ENCODE results near the gene UBLCP1.

DNA sequence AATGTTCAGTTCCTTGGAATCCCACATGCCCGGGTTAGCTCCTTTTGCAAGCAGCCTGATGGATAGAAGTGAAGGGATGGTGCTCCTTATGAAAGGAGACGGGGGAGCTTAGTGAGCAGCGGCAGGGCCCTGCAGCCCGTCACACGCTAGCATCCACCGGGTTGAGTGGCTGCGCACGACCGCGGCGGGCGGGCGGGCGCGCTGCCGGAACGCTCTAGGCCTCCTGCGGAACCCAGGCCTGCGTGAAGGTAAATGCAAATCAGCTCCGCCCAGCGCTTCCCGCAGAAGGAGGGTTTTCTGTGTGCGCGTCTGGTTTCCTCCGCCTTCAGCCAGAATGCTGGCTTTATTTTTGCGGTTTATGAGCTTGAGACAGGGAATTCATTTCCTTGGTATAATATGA lies 47.4 kb downstream of the UBLCP1 start:
- TF ChIP-seq, protein P1, sequence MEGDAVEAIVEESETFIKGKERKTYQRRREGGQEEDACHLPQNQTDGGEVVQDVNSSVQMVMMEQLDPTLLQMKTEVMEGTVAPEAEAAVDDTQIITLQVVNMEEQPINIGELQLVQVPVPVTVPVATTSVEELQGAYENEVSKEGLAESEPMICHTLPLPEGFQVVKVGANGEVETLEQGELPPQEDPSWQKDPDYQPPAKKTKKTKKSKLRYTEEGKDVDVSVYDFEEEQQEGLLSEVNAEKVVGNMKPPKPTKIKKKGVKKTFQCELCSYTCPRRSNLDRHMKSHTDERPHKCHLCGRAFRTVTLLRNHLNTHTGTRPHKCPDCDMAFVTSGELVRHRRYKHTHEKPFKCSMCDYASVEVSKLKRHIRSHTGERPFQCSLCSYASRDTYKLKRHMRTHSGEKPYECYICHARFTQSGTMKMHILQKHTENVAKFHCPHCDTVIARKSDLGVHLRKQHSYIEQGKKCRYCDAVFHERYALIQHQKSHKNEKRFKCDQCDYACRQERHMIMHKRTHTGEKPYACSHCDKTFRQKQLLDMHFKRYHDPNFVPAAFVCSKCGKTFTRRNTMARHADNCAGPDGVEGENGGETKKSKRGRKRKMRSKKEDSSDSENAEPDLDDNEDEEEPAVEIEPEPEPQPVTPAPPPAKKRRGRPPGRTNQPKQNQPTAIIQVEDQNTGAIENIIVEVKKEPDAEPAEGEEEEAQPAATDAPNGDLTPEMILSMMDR (conservative IDR thresholded peaks at IDR 0.05; ENCODE audit: low read depth, low read length): no peak
- TF ChIP-seq EZH2 (IDR thresholded peaks at IDR 0.05; ENCODE audit: low read length, unreplicated experiment) (no peak), EZH2phosphoT487 (IDR thresholded peaks at IDR 0.05; ENCODE audit: borderline replicate concordance, low read length) (no peak)
